Fibroblast of lung (primary cell): ENCODE data around the gene PON3.

Experiments used
- EZH2 ChIP-seq: IDR thresholded peaks from 2 replicates; pipeline ENCODE4 v1.5.1; 2012; ENCODE audit warnings: low read length, control low read depth, mild to moderate bottlenecking; ENCODE audit errors: missing control alignments
- TF ChIP-seq, protein P1 (sequence below), 2 donors: IDR thresholded peaks in 1 of 2; conservative IDR thresholded peaks in 1 of 2; 1 replicate in 1 of 2; 2 replicates in 1 of 2; pipeline ENCODE4 v1.5.1; 2011 to 2012; ENCODE audit warnings: low read length in 2 of 2, control low read depth in 1 of 2, inconsistent platforms in 1 of 2, low read depth in 1 of 2, mild to moderate bottlenecking in 1 of 2

DNA sequence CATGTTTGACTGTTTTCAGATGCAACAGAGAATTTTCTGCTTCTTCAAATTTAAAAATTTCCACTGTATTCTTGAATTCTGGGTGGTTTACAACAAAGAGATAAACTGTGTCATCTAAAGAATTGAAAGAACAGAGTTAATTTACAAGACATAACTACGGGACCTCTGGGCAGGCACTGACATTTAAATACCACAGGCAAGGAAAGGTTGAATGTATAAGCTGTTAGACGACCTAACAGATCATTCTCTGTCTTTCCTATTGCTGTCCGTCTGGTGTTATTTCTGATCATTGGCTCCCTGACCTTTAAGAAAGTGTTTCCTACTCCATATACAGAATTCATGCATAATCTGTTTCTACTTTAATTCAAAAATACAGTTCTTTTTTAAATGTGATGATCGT is 15.5 kb upstream of the PON3 start:
- TF ChIP-seq, protein P1, sequence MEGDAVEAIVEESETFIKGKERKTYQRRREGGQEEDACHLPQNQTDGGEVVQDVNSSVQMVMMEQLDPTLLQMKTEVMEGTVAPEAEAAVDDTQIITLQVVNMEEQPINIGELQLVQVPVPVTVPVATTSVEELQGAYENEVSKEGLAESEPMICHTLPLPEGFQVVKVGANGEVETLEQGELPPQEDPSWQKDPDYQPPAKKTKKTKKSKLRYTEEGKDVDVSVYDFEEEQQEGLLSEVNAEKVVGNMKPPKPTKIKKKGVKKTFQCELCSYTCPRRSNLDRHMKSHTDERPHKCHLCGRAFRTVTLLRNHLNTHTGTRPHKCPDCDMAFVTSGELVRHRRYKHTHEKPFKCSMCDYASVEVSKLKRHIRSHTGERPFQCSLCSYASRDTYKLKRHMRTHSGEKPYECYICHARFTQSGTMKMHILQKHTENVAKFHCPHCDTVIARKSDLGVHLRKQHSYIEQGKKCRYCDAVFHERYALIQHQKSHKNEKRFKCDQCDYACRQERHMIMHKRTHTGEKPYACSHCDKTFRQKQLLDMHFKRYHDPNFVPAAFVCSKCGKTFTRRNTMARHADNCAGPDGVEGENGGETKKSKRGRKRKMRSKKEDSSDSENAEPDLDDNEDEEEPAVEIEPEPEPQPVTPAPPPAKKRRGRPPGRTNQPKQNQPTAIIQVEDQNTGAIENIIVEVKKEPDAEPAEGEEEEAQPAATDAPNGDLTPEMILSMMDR (conservative IDR thresholded peaks at IDR 0.05 in 1 of 2, IDR thresholded peaks at IDR 0.05 in 1 of 2; ENCODE audit: low read depth in 1 of 2, low read length in 2 of 2): no peak
- no peak for TF ChIP-seq EZH2
